Endothelial cell of hepatic sinusoid (primary cell): ENCODE data around the gene RNF144A.
"Not testable (repeated sequence)": the region's sequence is repeated elsewhere in the genome, so short reads cannot be mapped to it uniquely, and the experiment has no call there.

Experiments used
- in situ Hi-C: cut with HindIII; loops from 2 replicates; pipeline ENCODE4 v1.10.0; 2017; ENCODE audit warnings: low sequenced_read_pairs

Gene RNF144A

GRCh38 chr2:6927186-6927585, 10.0 kb downstream of the RNF144A start:
- in situ Hi-C loops = no loop called here

DNA sequence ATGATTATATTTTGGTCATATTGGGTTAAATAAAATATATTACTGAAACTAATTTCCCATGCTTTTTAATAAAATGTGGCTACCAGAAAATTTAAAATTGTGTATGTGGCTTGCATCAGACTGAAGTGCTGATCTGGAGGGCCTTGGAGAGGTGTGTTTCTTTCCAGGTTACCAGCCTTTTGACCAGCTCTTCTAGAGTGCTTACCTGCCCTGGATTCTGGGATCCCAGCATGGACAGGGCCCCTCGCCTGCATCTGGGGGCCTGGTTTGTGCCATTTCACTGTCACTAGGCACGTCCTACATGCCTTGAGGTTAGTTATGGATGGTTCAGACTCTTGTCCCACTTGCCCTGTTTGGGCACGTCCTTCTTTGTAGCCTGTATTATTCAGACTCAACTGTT, 10.5 kb downstream of the RNF144A start:
- in situ Hi-C loops = no loop called here

- in situ Hi-C loops = no loop called here
These were observed 11.2 kb downstream of the RNF144A start for GRCh38 chr2:6928452-6928851.

DNA sequence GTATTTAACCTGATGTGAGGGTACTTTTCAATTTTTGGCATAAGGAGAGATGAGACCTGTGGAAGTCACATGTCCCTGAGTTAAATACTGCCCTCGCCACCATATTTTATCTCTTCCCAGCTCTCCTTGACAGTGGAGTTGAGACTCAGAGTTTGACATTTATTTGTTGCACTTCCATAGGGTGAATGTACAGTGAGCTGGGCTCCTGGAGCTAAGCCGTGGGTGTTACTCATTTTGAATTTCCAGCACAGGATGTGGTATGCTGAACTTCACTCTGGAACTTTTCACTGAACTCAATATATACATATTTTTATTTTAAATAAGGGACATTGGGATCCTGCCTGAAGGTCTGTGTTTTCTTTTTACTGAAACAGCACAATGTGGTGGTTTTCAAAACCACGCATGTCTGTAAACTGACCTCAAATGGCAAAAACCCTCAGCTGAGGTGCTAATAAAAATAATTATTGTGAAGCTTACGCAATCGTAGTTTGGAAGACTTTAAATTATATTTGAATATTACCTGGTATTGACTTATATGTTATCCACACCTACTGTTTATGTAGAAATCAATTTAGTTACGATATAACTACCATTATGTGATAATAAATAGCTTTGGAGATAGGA, 12.1 kb downstream of the RNF144A start:
- in situ Hi-C loops = no loop called here

DNA sequence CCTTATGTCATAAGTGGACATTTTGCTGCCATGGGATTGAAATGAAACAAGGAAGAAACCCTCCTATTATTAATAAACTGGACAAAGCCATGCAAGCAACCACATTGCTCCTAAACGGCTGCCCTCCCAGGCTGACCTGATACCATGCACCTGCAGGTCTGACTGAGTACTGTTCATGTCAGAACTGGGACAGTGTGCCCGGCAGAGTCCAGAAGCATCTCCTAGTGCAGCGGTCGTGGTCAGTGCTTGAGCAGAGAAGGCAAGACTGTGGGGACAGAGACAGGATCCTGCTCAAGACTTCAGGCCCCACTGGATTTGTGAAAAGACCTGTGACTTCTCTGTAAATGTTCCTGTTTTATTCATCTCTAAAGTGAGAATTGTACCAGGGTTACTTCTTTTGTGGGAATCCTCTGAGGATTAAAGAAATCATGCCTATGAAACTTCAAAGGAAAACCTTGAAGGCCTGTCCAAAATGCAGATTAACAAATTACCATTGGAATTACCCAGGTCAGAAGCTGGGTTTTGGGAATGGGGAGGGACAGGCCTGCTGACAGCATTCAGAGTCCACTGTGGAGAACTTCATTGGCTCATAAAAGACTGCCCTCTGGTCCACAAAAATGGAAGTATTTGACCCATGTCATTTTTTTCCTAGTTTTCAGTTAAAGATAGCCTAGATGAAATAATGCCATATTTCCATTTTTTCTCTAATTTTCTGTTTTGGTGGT, 13.9 kb downstream of the RNF144A start:
- in situ Hi-C loops = loop anchor here (5.0 kb wide), 1 partner anchor 81 kb away; no protein-coding TSS in a partner anchor

GRCh38 chr2:6931753-6932152, 14.5 kb downstream of the RNF144A start:
- in situ Hi-C loops = loop anchor here (5.0 kb wide), 1 partner anchor 81 kb away; no protein-coding TSS in a partner anchor

- in situ Hi-C loops = loop anchor here (5.0 kb wide), 1 partner anchor 80 kb away; no protein-coding TSS in a partner anchor
These were observed 15.0 kb downstream of the RNF144A start for GRCh38 chr2:6932206-6932605.

DNA sequence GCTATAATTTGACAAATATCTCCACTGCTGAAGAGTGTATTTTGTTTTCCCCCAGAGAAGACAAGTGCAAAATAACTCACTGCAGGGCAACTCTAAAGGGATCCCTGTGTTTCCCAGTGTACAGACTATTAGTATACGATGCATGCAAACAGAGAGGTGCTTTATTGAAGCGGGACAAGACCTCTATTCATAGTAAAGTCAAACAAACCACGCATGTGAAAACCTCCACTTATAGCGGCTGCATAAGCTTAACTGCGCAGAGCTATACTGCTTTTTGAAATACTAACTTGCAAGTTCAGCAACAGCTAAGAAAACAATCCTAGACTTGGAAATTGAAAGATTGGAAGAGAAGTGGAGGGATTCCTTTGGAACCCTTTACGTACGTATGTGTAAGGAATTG, 15.6 kb downstream of the RNF144A start:
- in situ Hi-C loops = loop anchor here (5.0 kb wide), 1 partner anchor 79 kb away; no protein-coding TSS in a partner anchor

GRCh38 chr2:6933911-6934310, 16.7 kb downstream of the RNF144A start:
- in situ Hi-C loops = loop anchor here (5.0 kb wide), 1 partner anchor 78 kb away; no protein-coding TSS in a partner anchor

DNA sequence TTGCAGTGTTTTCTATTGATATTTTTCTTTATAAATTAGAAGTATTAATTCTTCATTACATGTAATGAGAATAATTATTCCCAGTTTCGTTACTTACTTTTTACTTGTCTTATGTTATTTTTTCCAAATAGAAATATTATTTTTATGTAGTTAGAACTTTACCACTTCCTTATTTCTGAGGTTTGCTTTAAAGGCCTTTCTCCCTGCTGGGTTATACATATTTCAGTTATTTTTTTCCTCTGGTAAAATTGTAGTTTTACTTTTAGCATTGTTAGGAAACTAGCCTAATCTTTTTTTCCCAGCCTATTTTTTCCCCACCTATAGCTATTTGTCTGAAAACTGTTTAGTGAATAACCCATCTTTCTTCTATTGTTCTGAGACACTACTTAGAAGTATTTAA, 17.1 kb downstream of the RNF144A start:
- in situ Hi-C loops = loop anchor here (5.0 kb wide), 1 partner anchor 78 kb away; no protein-coding TSS in a partner anchor

DNA sequence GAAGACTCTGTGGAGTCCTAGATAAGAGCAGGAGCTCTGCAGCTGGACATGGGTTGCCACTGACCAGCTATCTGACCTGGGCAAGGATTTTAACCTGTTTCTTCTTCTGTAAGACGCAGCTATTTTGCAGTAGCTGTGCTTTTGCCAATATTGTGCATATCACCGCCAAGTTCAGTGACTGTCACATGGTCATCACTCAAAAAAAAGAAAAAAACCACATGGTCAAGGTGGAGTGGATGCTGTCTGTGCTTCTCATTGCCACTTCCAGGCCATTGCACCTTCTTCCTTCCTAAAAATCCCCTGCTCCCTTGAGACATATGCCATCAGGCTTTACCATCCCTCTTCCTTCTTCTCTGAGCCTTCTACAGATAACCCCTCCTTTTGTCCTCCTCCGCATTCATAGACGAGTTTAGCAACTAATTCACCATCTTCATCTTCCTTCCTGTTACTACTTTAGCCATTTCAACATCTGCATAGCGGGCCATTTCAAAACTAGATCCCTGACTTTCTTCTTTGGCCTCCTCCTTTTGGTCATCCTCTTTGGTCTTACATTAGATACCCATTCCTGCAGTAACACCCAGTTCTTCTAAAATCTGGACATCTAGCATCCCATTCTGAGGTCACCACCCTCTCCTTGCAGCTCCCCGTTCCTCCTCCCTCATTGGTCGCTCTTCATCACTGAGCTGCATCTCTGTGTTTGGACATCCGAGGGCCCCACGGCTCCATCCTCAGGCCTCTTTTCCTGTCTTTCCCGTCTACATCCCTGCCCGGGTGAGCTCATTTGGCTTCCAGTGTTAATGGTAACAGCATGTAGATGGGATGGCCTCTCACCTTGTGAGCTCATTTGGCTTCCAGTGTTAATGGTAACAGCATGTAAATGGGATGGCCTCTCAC, 17.8 kb downstream of the RNF144A start:
- in situ Hi-C loops = loop anchor here (5.0 kb wide), 1 partner anchor 77 kb away; no protein-coding TSS in a partner anchor

- in situ Hi-C loops = not testable (repeated sequence)
These were observed 18.4 kb downstream of the RNF144A start for GRCh38 chr2:6935652-6936020.

DNA sequence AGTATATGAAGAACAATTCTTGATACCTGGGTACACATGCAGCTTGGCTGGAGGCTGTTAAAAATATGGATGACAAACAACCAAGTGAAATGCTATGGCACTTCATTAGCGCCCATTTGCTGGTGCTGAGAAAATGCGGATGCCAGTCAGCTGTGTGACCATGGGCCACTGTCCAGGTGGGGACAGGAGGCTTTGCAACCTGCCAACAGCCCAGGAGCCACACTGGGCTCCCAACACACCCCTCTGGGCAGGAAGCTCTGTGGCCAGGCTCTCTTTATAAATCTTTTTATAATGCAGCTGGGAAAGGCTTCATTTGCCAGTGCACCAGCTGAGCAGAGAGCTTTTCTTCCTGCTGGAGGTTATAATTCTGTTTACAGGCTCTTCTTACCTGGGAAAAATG, 19.9 kb downstream of the RNF144A start:
- in situ Hi-C loops = no loop called here

DNA sequence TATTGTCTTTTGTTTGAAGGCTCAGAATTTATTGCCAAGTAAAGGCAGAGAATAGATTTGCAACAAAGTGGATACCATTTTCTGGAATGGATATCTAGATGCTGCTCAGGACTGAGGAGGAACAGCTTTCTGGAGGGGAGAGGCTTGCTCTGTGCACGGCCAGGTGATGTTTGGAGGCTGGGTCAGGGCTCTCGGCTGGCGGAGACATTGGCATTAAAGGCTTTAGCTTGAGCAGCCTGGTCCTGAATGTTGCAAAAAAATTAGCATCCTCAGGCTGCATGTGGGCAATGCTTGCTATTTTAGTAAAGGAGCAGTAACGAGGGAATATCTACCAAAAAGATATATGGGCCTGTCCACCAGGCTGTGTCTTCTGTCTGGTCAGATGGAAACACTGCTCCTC, 20.4 kb downstream of the RNF144A start:
- in situ Hi-C loops = no loop called here

GRCh38 chr2:6939071-6939470, 21.9 kb downstream of the RNF144A start:
- in situ Hi-C loops = no loop called here

GRCh38 chr2:6940820-6941219, 23.6 kb downstream of the RNF144A start:
- in situ Hi-C loops = no loop called here

- in situ Hi-C loops = no loop called here
These were observed 24.3 kb downstream of the RNF144A start for GRCh38 chr2:6941299-6942046.

- in situ Hi-C loops = no loop called here
These were observed 25.6 kb downstream of the RNF144A start for GRCh38 chr2:6942848-6943247.

- in situ Hi-C loops = no loop called here
These were observed 26.3 kb downstream of the RNF144A start for GRCh38 chr2:6943523-6943922.

- in situ Hi-C loops = no loop called here
These were observed 26.8 kb downstream of the RNF144A start for GRCh38 chr2:6943971-6944370.

DNA sequence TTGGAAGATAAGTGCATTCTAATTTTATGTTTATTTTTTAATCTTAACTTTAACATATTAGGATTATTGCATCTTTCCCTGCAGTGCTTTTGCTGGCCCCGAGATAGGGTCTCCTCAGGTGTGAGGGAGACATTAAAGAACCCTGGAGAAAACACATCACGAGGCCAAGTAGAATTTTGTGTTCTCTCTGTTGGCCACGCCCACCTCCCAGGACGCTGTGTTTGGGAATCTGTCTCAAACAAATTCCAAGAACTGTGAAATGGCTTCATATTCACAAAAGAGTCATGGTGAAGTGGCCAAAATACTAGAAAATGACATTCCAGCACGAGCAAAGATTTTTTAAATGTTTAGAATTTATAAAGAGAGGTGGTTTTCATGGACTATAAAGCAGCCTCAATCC, 27.3 kb downstream of the RNF144A start:
- in situ Hi-C loops = no loop called here
